ENCODE results near the gene ROBO1. TPM values are rescaled to one million over a fixed set of nuclear protein-coding genes. Genes with fewer than 3 reads are reported as not detected.

Gene ROBO1
- total and polyA plus RNA-seq, 2 of the 8 experiments (the other 6 are each of a cell fraction or from before 2014, with no cell fraction given) = 51.4 to 91.0 TPM

DNA sequence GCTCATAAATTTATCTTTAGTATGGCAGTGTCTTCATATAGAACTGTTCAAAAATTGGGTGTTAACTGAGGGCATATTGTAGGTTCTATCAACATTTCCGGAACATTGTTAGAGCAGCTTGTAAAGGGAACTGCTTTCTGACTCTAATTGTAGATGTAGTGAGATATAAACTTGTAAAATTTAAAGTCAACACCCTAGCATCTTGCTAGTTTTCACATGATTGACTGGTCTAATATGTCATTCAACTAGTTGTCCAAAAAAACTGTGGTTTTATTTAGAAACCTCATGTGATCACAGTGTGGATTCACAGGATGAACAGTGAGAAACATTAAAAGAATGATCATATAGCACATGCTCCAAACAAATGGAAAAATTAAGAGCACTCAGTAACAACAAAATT lies 607.4 kb downstream of the ROBO1 start:
- Histone ChIP-seq H2AFZ (ENCODE audit: low read length) (no peak overlapping the region), H4K91ac (replicated peaks; ENCODE audit: insufficient read length, low read length) (no peak overlapping the region), H3K36me3 (ENCODE audit: control insufficient read depth in 2 of 4, insufficient read depth in 4 of 4, low read length in 3 of 4) (no peaks in the 10 kb centered on the region), H2BK120ac (replicated peaks; ENCODE audit: low read depth, low read length) (no peak overlapping the region), H4K5ac (ENCODE audit: insufficient read length, low read depth, low read length) (no peak overlapping the region), H3K18ac (ENCODE audit: extremely low read depth, low read length) (no peak overlapping the region), H3K79me1 (ENCODE audit: low read depth, low read length) (no peaks in the 10 kb centered on the region), H3K4me3 (ENCODE audit: extremely low read depth in 1 of 4, insufficient read depth in 2 of 4, low read depth in 3 of 4, low read length in 4 of 4) (no peak overlapping the region), H3K4me2 (ENCODE audit: insufficient read depth in 1 of 2, low read depth in 2 of 2, low read length in 2 of 2) (no peak overlapping the region), H2BK5ac (ENCODE audit: low read depth, low read length) (no peak overlapping the region), H4K20me1 (replicated peaks in 1 of 2; ENCODE audit: control insufficient read depth in 1 of 2, insufficient read depth in 2 of 2, low read length in 2 of 2) (no peaks in the 10 kb centered on the region), H3K9me3 (ENCODE audit: insufficient read depth in 2 of 2, low read depth in 1 of 2, low read length in 1 of 2) (no peaks in the 10 kb centered on the region), H3K23ac (ENCODE audit: insufficient read length) (no peak overlapping the region), H3K4ac (replicated peaks; ENCODE audit: insufficient read length, low read depth, low read length) (no peak overlapping the region), H3K14ac (ENCODE audit: insufficient read length) (no peak overlapping the region), H3K79me2 (ENCODE audit: control insufficient read depth in 1 of 2, insufficient read depth in 2 of 2, low read length in 2 of 2) (no peaks in the 10 kb centered on the region), H2BK15ac (ENCODE audit: low read length) (no peak overlapping the region), H3K27ac (ENCODE audit: low read depth, low read length) (no peak overlapping the region), H2BK12ac (ENCODE audit: low read depth, low read length) (no peak overlapping the region), H2AK5ac (ENCODE audit: low read depth, low read length) (no peak overlapping the region), H3K56ac (replicated peaks; ENCODE audit: insufficient read length, low read depth, low read length) (no peak overlapping the region), H2BK20ac (ENCODE audit: low read length) (no peak overlapping the region), H3K9ac (replicated peaks in 1 of 4; ENCODE audit: extremely low read depth in 1 of 4, low read depth in 3 of 4, low read length in 3 of 4) (no peak overlapping the region), H4K8ac (ENCODE audit: extremely low read depth, insufficient read depth, low read length) (no peak overlapping the region), H3K4me1 (replicated peaks in 1 of 4; ENCODE audit: control insufficient read depth in 3 of 4, insufficient read depth in 4 of 4, low read length in 3 of 4) (no peaks in the 10 kb centered on the region; a peak in 1 of 7 replicates), H3K23me2 (ENCODE audit: low read depth, low read length) (no peaks in the 10 kb centered on the region), H3K27me3 (replicated peaks in 1 of 4; ENCODE audit: control insufficient read depth in 3 of 4, extremely low read depth in 1 of 4, insufficient read depth in 3 of 4, low read length in 3 of 4) (no peaks in the 10 kb centered on the region)
- CTCF ChIA-PET (ENCODE audit: partially characterized antibody) = interaction anchor here (0.6 kb wide), 1 partner anchor 10 kb away, joined by 3 read pairs; no protein-coding TSS in a partner anchor
- no peak for TF ChIP-seq PHF8 (conservative IDR thresholded peaks at IDR 0.05; ENCODE audit: low read depth, low read length)
- 96% methylated on average over 1 of the region's 1 CpG; no CpG with 5 or more reads in 1 of the 2 experiments for WGBS, 2 experiments (ENCODE audit: extremely low coverage in 1 of 2, insufficient coverage in 1 of 2, insufficient read length in 1 of 2, insufficient replicate concordance in 2 of 2, low coverage in 1 of 2, low lambda C conversion rate in 2 of 2, missing lambda C conversion rate in 1 of 2)
- DNase-seq (ENCODE audit: low read depth in 1 of 2, low spot score in 2 of 2) (no peak), FAIRE-seq (no peak)
- POLR2A ChIA-PET (ENCODE audit: partially characterized antibody) = no interaction called here
